Ectodermal cell (in vitro differentiated cells): ENCODE measurements around the gene UGGT1.
"Not testable (repeated sequence)": the region's sequence is repeated elsewhere in the genome, so short reads cannot be mapped to it uniquely, and the experiment has no call there.

ENCODE experiments used
- H3K27ac ChIP-seq: 2 replicates; pipeline ENCODE4 v1.7.0; 2013; ENCODE audit warnings: mild to moderate bottlenecking, low read depth, low read length; ENCODE audit not compliant: insufficient read depth, poor library complexity, severe bottlenecking
- H3K27me3 ChIP-seq: 2 replicates; pipeline ENCODE4 v1.7.0; 2013; ENCODE audit warnings: mild to moderate bottlenecking, low read length; ENCODE audit not compliant: insufficient read depth, control insufficient read depth, poor library complexity, severe bottlenecking
- H3K36me3 ChIP-seq: one replicate; pipeline ENCODE4 v1.7.0; 2013; ENCODE audit warnings: low read length; ENCODE audit not compliant: control insufficient read depth, insufficient read depth
- H3K4me1 ChIP-seq: one replicate; pipeline ENCODE4 v1.7.0; 2013; ENCODE audit warnings: low read length; ENCODE audit not compliant: control insufficient read depth, insufficient read depth
- H3K4me3 ChIP-seq: 2 replicates; pipeline ENCODE4 v1.7.0; 2013; ENCODE audit warnings: low read depth, low read length, control low read depth; ENCODE audit not compliant: insufficient read depth
- H3K9me3 ChIP-seq: 2 replicates; pipeline ENCODE4 v1.7.0; 2013; ENCODE audit warnings: mild to moderate bottlenecking, low read length, moderate library complexity; ENCODE audit not compliant: control insufficient read depth
- WGBS, 2 experiments: methylation state at CpG; one replicate each; pipeline ENCODE4 v1.1.7; 2013; ENCODE audit warnings: missing lambda C conversion rate in 2 of 2; 5-methylcytosine and 5-hydroxymethylcytosine counted together

UGGT1 gene

DNA sequence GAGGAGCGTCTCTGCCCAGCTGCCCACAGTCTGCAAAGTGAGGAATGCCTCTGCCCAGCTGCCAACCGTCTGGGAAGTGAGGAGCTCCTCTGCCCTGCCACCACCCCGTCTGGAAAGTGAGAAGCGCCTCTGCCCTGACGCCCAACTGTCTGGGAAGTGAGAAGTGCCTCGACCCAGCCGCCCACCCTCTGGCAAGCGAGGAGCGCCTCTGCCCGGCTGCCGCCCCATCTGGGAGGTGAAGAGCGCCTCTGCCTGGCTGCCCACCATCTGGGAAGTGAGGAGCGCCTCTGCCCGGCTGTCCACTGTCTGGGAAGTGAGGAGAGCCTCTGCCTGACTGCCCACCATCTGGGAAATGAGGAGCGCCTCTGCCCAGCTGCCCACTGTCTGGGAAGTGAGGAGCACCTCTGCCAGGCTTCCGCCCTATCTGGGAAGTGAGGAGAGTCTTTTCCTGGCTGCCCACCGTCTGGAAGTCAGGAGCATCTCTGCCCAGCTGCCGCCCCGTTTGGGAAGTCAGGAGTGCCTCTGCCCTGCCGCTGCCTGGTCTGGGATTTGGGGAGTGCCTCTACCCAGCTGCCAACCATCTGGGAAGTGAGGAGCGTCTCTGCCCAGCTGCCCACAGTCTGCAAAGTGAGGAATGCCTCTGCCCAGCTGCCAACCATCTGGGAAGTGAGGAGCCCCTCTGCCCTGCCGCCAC, 117.8 kb downstream of the UGGT1 start:
- 94 to 96% methylated on average over 22 of the region's 22 CpGs for WGBS, 2 experiments
- H3K4me3 ChIP-seq, H3K27me3 ChIP-seq, H3K9me3 ChIP-seq, H3K27ac ChIP-seq, H3K36me3 ChIP-seq, H3K4me1 ChIP-seq: not testable (repeated sequence)

DNA sequence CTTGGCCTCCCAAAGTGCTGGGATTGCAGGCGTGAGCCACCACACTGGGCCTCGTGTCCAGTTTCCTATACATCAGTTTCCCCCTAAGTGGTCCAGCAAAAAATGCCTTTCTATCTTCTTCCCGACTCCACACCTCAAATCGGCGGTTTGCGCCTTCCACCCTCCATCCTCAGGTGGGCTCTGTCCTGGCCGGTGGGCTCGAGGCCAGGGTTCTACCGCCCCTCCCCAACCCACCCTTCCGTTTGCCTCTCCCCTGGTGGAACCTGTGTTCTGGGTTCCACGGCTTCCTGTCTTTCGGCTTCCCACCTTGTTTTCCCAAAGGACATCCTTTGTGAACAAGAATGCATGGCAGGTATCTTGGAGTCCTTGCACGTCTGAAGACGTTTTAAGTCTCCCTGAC, 123.3 kb downstream of the UGGT1 start:
- WGBS, 2 experiments = 91 to 93% methylated on average over 14 of the region's 14 CpGs
- no peaks in the 10 kb centered on the region for H3K27me3 ChIP-seq
- no peaks in the 10 kb centered on the region for H3K36me3 ChIP-seq
- no peak overlapping the region for H3K27ac ChIP-seq
- no peaks in the 10 kb centered on the region for H3K4me1 ChIP-seq
- no peak overlapping the region for H3K4me3 ChIP-seq
- H3K9me3 ChIP-seq = no peaks in the 10 kb centered on the region

DNA sequence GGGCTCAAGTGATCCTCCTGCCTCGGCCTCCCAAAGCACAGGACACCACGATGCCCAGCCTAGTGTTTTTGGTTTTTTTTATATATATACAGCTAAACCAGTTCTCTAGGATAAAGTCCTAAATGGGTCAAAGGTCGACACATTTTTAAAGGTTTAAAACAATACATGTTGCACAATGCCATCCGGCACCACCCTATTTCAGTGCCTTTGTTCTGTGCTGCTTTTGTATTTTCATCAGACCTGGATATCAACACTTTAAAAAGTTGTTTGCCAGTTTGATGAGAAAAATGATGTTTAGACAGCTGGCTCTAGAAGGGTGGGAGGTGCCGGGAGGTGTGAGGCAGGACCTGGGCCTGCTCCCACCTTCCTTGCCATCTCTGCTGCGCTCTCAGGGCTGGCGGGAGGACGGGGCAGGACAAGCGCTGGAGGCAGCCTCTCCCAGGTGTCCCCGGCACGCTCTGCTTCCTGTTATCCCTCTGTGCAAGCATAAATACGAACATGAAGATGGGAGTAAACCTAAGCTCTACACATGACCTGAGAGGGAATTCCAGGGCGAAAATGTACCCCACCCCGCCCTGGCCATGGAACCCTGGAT, 124.0 kb downstream of the UGGT1 start:
- no peaks in the 10 kb centered on the region for H3K27me3 ChIP-seq
- 94 to 96% methylated on average over 13 to 14 of the region's 14 CpGs for WGBS, 2 experiments
- no peak overlapping the region for H3K4me3 ChIP-seq
- no peaks in the 10 kb centered on the region for H3K4me1 ChIP-seq
- H3K36me3 ChIP-seq = no peaks in the 10 kb centered on the region
- H3K27ac ChIP-seq = no peak overlapping the region
- no peaks in the 10 kb centered on the region for H3K9me3 ChIP-seq

DNA sequence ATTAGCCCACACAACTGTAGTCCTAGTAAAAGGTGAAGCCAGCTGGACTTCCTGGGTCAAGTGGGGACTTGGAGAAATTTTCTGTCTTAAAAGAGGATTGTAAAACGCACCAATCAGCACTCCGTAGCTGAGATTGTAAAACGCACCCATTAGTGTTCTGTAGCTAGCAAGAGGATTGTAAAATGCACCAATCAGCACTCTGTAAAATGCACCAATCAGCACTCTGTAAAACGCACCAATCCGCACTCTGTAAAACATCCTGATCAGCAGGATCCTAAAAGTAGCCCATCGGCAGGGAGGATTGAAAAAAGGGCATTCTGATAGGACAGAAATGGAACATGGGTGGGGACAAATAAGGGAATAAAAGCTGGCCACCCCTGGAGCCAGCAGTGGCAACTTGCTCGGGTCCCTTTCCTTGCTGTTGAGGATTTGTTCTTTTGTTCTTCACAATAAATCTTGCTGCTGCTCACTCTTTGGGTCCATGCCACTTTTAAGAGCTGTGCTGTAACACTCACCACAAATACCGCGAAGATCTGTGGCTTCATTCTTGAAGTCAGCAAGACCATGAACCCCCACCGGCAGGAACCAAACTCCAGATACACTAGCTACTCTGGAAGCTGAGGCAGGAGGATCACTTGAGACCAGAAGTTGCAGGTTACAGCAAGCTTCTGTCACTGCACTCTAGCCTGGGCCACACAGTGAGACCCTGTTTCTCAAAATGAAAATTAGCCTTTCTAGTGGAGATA, 125.1 kb downstream of the UGGT1 start:
- no peaks in the 10 kb centered on the region for H3K36me3 ChIP-seq

DNA sequence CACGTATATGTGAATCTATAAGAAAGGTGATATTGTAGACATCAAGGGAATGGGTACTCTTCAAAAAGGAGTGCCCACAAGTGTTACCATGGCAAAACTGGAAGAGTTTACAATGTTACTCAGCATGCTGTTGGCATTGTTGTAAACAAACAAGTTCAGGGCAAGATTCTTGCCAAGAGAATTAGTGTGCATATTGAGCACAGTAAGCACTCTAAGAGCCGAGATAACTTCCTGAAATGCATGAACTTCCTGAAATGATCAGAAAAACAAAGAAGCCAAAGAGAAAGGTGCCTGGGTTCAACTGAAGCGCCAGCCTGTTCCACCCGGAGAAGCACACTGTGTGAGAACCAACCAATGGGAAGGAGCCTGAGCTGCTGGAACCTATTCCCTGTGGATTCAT, 126.7 kb downstream of the UGGT1 start:
- Histone ChIP-seq H3K9me3 (no peaks in the 10 kb centered on the region), H3K4me3 (no peak overlapping the region), H3K27me3 (no peaks in the 10 kb centered on the region), H3K4me1 (no peaks in the 10 kb centered on the region), H3K36me3 (no peaks in the 10 kb centered on the region), H3K27ac (no peak overlapping the region)
- 88 to 89% methylated on average over 4 of the region's 4 CpGs for WGBS, 2 experiments

More for the DNA sequence above, 125.1 kb downstream of the UGGT1 start:
- Histone ChIP-seq H3K27me3 (no peaks in the 10 kb centered on the region), H3K27ac (no peak overlapping the region), H3K9me3 (no peaks in the 10 kb centered on the region), H3K4me1 (no peaks in the 10 kb centered on the region), H3K4me3 (no peak overlapping the region)
- 92% methylated on average over 10 of the region's 10 CpGs for WGBS, 2 experiments

DNA sequence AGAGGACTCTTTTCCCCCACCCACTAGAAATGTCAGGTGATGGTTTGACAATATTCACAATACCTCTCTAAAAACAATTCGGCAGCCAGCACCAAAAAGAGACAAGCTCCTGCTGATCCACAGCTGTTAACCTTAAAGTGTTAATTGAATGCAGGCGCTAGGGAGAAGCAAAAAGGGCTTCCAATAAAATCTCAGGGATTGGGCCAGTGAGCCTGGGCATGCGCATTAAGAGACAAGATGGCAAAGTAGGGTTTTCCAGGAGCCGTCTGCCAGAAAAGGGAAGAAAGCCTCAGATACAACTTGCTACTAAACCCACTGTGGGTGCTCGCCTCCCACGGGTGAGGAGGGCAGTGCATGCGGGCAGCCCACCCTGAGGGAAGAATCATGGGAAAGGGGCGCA, 128.9 kb downstream of the UGGT1 start:
- no peak overlapping the region for H3K4me3 ChIP-seq
- H3K36me3 ChIP-seq = no peaks in the 10 kb centered on the region
- no peaks in the 10 kb centered on the region for H3K4me1 ChIP-seq
- H3K27ac ChIP-seq = no peak overlapping the region
- WGBS, 2 experiments = 79 to 82% methylated on average over 8 of the region's 8 CpGs
- H3K9me3 ChIP-seq = no peaks in the 10 kb centered on the region
- H3K27me3 ChIP-seq = no peaks in the 10 kb centered on the region

DNA sequence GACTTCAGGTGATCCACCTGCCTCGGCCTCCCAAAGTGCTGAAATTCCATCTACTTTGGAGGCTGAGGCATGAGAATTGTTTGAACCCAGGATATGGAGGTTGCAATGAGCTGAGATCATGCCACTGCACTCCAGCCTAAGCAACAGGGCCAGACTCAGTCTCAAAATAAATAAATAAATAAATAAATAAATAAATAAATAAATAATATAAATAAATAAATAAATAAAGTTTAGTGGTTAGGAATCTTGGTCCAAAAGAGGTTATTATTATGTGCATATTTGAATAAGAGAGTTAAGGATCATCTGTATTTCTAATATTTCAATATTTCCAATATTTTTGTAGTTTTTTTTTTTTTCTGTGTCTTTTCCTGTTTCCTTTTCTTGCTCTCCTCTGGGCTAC, 136.9 kb downstream of the UGGT1 start:
- Histone ChIP-seq H3K27ac (no peak overlapping the region), H3K36me3 (no peaks in the 10 kb centered on the region), H3K4me1 (no peaks in the 10 kb centered on the region), H3K4me3 (no peak overlapping the region), H3K27me3 (peaks cover 18% of the 10 kb centered on the region), H3K9me3 (no peaks in the 10 kb centered on the region)
- 91 to 93% methylated on average over 1 of the region's 1 CpG for WGBS, 2 experiments

DNA sequence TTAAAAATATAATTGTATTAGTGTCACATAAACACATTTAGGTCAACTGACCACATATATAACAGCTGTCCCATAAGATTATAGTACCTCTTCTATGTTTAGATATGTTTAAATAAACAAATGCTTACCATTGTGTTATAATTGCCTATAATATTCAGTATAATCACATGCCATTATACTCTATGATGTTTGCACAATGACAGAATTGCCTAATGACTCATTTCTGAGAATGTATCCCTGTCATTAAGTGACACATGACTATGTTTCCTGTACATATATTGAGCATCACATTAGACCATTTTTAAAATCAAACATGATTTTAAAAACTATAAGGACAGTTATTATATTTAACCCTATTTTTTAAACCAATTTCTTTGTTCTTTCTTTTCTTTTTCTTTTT, 137.9 kb downstream of the UGGT1 start:
- Histone ChIP-seq H3K27me3 (peaks cover 24% of the 10 kb centered on the region), H3K36me3 (no peaks in the 10 kb centered on the region), H3K27ac (no peak overlapping the region), H3K4me3 (no peak overlapping the region), H3K4me1 (no peaks in the 10 kb centered on the region), H3K9me3 (no peaks in the 10 kb centered on the region)

DNA sequence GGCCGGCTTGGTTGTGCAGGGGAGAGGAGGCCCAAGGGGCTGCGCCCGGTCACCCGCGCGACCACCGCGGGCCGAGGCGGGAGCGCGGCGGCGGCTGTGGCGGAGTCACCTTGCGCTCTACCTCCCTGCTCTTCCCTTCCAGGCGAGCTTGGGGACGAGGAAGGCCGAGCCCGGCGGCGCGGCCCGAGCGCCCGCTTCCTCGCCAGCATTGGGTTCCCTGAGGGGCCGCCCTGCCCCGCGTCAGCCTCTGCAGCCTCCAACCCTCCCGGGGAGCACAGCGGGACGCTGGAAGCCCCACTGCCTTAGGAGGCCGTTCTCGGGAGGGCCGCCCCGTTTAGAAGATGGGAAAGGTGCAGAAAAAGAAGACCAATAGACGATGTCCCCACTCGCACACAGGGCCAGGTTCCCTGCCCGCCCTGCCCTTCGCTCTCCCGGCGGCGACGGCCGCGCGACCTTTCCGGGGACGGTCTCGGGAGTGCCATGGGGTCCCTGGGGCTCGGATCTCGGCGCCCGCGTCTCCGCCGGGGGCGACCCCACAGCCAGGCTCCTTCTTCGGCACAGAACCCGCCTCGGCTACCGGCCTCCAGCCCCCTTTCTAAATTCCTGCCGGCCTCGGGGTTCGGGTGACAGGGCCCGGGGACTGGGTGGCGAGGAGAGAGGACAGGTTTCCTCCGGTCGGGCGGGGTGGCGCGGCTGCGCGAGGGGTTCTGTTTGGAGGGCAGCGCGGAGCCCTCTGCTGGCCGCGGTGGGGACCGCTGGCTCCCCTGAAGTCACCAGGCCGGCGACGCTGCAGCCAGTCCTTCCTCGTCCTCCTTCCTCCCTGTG, 142.2 kb downstream of the UGGT1 start:
- H3K27ac ChIP-seq = no peak overlapping the region

More for the DNA sequence above, 142.2 kb downstream of the UGGT1 start:
- no peaks in the 10 kb centered on the region for H3K36me3 ChIP-seq
- no peaks in the 10 kb centered on the region for H3K9me3 ChIP-seq
- H3K4me3 ChIP-seq = peak overlapping the region; percentile 62
- 1% methylated on average over 84 of the region's 84 CpGs for WGBS, 2 experiments
- no peaks in the 10 kb centered on the region for H3K4me1 ChIP-seq
- H3K27me3 ChIP-seq = peaks cover 24% of the 10 kb centered on the region
